HG03039 (cell line): ENCODE results near the gene LPAR6.
A peak's percentile ranks its signal among the peaks of the same experiment; 100 is the strongest.

Experiments used
- ATAC-seq: cut with Tn5 transposase; IDR thresholded peaks from one replicate; pipeline ENCODE4 v1.9.1; 2021; ENCODE audit warnings: mild to moderate bottlenecking, moderate library complexity; ENCODE audit not compliant: unreplicated experiment

The LPAR6 gene

GRCh38 chr13:48415516-48415915 lies 2.6 kb upstream of the LPAR6 start:
- no peak for ATAC-seq

- no peak for ATAC-seq
These were observed 1.6 kb upstream of the LPAR6 start for GRCh38 chr13:48414501-48414900.

- ATAC-seq: no peak
These were observed 927 bp downstream of the LPAR6 start for GRCh38 chr13:48411841-48412531.

GRCh38 chr13:48411147-48411794 lies 1.6 kb downstream of the LPAR6 start:
- ATAC-seq: no peak

- no peak for ATAC-seq
These were observed 2.7 kb downstream of the LPAR6 start for GRCh38 chr13:48410199-48410598.

GRCh38 chr13:48405875-48406274 lies 7.0 kb downstream of the LPAR6 start:
- ATAC-seq: no peak

- no peak for ATAC-seq
These were observed 8.0 kb downstream of the LPAR6 start for GRCh38 chr13:48404952-48405351.

GRCh38 chr13:48403913-48404312 lies 9.0 kb downstream of the LPAR6 start:
- ATAC-seq: no peak

GRCh38 chr13:48403151-48403631 lies 9.7 kb downstream of the LPAR6 start:
- peak; percentile 55 for ATAC-seq

- ATAC-seq: no peak
These were observed 10.5 kb downstream of the LPAR6 start for GRCh38 chr13:48402325-48402932.

- ATAC-seq: no peak
These were observed 11.4 kb downstream of the LPAR6 start for GRCh38 chr13:48401480-48401879.

- no peak for ATAC-seq
These were observed 12.0 kb downstream of the LPAR6 start for GRCh38 chr13:48400850-48401291.

- ATAC-seq: no peak
These were observed 12.7 kb downstream of the LPAR6 start for GRCh38 chr13:48400090-48400694.

- ATAC-seq: no peak
These were observed 14.3 kb downstream of the LPAR6 start for GRCh38 chr13:48398450-48399095.

GRCh38 chr13:48397744-48398143 lies 15.2 kb downstream of the LPAR6 start:
- ATAC-seq: no peak

GRCh38 chr13:48393698-48394085 lies 19.2 kb downstream of the LPAR6 start:
- ATAC-seq: no peak

GRCh38 chr13:48393030-48393697 lies 19.7 kb downstream of the LPAR6 start:
- no peak for ATAC-seq

- no peak for ATAC-seq
These were observed 21.7 kb downstream of the LPAR6 start for GRCh38 chr13:48391257-48391656.

GRCh38 chr13:48386816-48387215 lies 26.1 kb downstream of the LPAR6 start:
- ATAC-seq: no peak

GRCh38 chr13:48383384-48383783 lies 29.5 kb downstream of the LPAR6 start:
- ATAC-seq: no peak

GRCh38 chr13:48380581-48380980 lies 32.3 kb downstream of the LPAR6 start:
- no peak for ATAC-seq
